ENCODE results near the gene FRMD3. TPM values are rescaled to one million over a fixed set of nuclear protein-coding genes. Genes with fewer than 3 reads are reported as not detected.

The FRMD3 gene
- total RNA-seq, 1 experiment from 2014 or later: 1.4 TPM

DNA sequence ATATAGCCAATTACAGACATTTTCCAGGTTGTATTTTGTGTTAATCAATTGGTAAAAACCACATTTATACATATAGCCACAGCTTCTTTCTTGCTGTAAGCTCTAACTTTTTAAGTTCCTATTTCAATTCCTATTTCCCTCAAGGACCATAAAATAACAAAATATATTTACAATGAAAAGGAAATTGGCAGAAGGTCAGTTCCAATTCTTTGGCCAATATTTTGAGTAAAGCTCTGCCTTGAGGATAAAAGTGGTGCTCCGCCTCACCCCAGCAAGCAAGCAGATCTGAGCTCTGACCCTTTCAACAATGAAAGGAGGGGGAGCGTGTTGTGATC lies 271.9 kb downstream of the FRMD3 start (continued):
- no peak for TF ChIP-seq ZNF423 (CRISPR knock-in tag; IDR thresholded peaks at IDR 0.05)
- TF ChIP-seq, protein P1, sequence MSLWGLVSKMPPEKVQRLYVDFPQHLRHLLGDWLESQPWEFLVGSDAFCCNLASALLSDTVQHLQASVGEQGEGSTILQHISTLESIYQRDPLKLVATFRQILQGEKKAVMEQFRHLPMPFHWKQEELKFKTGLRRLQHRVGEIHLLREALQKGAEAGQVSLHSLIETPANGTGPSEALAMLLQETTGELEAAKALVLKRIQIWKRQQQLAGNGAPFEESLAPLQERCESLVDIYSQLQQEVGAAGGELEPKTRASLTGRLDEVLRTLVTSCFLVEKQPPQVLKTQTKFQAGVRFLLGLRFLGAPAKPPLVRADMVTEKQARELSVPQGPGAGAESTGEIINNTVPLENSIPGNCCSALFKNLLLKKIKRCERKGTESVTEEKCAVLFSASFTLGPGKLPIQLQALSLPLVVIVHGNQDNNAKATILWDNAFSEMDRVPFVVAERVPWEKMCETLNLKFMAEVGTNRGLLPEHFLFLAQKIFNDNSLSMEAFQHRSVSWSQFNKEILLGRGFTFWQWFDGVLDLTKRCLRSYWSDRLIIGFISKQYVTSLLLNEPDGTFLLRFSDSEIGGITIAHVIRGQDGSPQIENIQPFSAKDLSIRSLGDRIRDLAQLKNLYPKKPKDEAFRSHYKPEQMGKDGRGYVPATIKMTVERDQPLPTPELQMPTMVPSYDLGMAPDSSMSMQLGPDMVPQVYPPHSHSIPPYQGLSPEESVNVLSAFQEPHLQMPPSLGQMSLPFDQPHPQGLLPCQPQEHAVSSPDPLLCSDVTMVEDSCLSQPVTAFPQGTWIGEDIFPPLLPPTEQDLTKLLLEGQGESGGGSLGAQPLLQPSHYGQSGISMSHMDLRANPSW (CRISPR knock-in tag; conservative IDR thresholded peaks at IDR 0.05; ENCODE audit: low read depth): no peak
- TF ChIP-seq SOX15 (CRISPR knock-in tag; IDR thresholded peaks at IDR 0.05): no peak
- TF ChIP-seq, protein P2, sequence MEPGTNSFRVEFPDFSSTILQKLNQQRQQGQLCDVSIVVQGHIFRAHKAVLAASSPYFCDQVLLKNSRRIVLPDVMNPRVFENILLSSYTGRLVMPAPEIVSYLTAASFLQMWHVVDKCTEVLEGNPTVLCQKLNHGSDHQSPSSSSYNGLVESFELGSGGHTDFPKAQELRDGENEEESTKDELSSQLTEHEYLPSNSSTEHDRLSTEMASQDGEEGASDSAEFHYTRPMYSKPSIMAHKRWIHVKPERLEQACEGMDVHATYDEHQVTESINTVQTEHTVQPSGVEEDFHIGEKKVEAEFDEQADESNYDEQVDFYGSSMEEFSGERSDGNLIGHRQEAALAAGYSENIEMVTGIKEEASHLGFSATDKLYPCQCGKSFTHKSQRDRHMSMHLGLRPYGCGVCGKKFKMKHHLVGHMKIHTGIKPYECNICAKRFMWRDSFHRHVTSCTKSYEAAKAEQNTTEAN (CRISPR knock-in tag; IDR thresholded peaks at IDR 0.05): no peak
- no peak for TF ChIP-seq TEAD1 (CRISPR knock-in tag; IDR thresholded peaks at IDR 0.05)
- TF ChIP-seq ESRRA (CRISPR knock-in tag; IDR thresholded peaks at IDR 0.05; ENCODE audit: borderline replicate concordance): no peak
- no peak for TF ChIP-seq ZNF138 (CRISPR knock-in tag; conservative IDR thresholded peaks at IDR 0.05)

DNA sequence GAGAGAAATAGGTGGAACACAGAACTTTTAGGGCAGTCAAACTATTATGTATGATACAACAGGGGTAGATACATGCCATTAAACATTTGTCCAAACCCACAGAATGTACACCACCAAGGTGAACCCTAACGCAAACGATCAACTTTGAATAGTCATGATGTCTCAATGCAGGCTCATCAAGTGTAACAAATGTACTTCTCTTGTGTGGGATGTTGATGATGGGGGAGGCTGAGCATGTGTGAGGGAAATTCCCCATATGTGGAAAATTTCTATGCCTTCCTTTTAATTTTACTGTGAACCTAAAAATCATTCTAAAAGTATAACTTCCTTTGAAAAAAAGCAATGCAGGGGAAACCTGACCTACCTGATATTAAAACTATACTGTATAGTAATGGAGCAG lies 273.9 kb downstream of the FRMD3 start:
- Mint-ChIP-seq H3K4me3 (no peak overlapping the region), H3K27ac (no peak overlapping the region), H3K36me3 (no peaks in the 10 kb centered on the region), H3K27me3 (ENCODE audit: low read depth) (no peaks in the 10 kb centered on the region), H3K4me1 (peaks cover 15% of the 10 kb centered on the region), H3K9me3 (no peaks in the 10 kb centered on the region)
- ATAC-seq (no peak), DNase-seq (ENCODE audit: low spot score) (no peak)
- ChIA-PET CTCF (no interaction called here), POLR2A (no interaction called here)
- TF ChIP-seq, protein P3, sequence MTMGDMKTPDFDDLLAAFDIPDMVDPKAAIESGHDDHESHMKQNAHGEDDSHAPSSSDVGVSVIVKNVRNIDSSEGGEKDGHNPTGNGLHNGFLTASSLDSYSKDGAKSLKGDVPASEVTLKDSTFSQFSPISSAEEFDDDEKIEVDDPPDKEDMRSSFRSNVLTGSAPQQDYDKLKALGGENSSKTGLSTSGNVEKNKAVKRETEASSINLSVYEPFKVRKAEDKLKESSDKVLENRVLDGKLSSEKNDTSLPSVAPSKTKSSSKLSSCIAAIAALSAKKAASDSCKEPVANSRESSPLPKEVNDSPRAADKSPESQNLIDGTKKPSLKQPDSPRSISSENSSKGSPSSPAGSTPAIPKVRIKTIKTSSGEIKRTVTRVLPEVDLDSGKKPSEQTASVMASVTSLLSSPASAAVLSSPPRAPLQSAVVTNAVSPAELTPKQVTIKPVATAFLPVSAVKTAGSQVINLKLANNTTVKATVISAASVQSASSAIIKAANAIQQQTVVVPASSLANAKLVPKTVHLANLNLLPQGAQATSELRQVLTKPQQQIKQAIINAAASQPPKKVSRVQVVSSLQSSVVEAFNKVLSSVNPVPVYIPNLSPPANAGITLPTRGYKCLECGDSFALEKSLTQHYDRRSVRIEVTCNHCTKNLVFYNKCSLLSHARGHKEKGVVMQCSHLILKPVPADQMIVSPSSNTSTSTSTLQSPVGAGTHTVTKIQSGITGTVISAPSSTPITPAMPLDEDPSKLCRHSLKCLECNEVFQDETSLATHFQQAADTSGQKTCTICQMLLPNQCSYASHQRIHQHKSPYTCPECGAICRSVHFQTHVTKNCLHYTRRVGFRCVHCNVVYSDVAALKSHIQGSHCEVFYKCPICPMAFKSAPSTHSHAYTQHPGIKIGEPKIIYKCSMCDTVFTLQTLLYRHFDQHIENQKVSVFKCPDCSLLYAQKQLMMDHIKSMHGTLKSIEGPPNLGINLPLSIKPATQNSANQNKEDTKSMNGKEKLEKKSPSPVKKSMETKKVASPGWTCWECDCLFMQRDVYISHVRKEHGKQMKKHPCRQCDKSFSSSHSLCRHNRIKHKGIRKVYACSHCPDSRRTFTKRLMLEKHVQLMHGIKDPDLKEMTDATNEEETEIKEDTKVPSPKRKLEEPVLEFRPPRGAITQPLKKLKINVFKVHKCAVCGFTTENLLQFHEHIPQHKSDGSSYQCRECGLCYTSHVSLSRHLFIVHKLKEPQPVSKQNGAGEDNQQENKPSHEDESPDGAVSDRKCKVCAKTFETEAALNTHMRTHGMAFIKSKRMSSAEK (CRISPR knock-in tag; IDR thresholded peaks at IDR 0.05; ENCODE audit: borderline replicate concordance): no peak
- TF ChIP-seq, protein P4, sequence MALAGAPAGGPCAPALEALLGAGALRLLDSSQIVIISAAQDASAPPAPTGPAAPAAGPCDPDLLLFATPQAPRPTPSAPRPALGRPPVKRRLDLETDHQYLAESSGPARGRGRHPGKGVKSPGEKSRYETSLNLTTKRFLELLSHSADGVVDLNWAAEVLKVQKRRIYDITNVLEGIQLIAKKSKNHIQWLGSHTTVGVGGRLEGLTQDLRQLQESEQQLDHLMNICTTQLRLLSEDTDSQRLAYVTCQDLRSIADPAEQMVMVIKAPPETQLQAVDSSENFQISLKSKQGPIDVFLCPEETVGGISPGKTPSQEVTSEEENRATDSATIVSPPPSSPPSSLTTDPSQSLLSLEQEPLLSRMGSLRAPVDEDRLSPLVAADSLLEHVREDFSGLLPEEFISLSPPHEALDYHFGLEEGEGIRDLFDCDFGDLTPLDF (CRISPR knock-in tag; IDR thresholded peaks at IDR 0.05): no peak
- TF ChIP-seq, protein P5, sequence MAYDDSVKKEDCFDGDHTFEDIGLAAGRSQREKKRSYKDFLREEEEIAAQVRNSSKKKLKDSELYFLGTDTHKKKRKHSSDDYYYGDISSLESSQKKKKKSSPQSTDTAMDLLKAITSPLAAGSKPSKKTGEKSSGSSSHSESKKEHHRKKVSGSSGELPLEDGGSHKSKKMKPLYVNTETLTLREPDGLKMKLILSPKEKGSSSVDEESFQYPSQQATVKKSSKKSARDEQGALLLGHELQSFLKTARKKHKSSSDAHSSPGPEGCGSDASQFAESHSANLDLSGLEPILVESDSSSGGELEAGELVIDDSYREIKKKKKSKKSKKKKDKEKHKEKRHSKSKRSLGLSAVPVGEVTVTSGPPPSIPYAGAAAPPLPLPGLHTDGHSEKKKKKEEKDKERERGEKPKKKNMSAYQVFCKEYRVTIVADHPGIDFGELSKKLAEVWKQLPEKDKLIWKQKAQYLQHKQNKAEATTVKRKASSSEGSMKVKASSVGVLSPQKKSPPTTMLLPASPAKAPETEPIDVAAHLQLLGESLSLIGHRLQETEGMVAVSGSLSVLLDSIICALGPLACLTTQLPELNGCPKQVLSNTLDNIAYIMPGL (CRISPR knock-in tag; IDR thresholded peaks at IDR 0.05): no peak
- TF ChIP-seq, protein P6, sequence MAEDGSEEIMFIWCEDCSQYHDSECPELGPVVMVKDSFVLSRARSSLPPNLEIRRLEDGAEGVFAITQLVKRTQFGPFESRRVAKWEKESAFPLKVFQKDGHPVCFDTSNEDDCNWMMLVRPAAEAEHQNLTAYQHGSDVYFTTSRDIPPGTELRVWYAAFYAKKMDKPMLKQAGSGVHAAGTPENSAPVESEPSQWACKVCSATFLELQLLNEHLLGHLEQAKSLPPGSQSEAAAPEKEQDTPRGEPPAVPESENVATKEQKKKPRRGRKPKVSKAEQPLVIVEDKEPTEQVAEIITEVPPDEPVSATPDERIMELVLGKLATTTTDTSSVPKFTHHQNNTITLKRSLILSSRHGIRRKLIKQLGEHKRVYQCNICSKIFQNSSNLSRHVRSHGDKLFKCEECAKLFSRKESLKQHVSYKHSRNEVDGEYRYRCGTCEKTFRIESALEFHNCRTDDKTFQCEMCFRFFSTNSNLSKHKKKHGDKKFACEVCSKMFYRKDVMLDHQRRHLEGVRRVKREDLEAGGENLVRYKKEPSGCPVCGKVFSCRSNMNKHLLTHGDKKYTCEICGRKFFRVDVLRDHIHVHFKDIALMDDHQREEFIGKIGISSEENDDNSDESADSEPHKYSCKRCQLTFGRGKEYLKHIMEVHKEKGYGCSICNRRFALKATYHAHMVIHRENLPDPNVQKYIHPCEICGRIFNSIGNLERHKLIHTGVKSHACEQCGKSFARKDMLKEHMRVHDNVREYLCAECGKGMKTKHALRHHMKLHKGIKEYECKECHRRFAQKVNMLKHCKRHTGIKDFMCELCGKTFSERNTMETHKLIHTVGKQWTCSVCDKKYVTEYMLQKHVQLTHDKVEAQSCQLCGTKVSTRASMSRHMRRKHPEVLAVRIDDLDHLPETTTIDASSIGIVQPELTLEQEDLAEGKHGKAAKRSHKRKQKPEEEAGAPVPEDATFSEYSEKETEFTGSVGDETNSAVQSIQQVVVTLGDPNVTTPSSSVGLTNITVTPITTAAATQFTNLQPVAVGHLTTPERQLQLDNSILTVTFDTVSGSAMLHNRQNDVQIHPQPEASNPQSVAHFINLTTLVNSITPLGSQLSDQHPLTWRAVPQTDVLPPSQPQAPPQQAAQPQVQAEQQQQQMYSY (CRISPR knock-in tag; IDR thresholded peaks at IDR 0.05): no peak
- TF ChIP-seq MYBL2 (CRISPR knock-in tag; IDR thresholded peaks at IDR 0.05) (no peak), TCF7 (CRISPR knock-in tag; IDR thresholded peaks at IDR 0.05; ENCODE audit: low read depth) (no peak), FOXP1 (CRISPR knock-in tag; IDR thresholded peaks at IDR 0.05; ENCODE audit: borderline replicate concordance) (no peak), NR3C1 (CRISPR knock-in tag; conservative IDR thresholded peaks at IDR 0.05; ENCODE audit: low read depth) (no peak), NR1H2 (CRISPR knock-in tag; IDR thresholded peaks at IDR 0.05) (no peak)
- TF ChIP-seq, protein P7, sequence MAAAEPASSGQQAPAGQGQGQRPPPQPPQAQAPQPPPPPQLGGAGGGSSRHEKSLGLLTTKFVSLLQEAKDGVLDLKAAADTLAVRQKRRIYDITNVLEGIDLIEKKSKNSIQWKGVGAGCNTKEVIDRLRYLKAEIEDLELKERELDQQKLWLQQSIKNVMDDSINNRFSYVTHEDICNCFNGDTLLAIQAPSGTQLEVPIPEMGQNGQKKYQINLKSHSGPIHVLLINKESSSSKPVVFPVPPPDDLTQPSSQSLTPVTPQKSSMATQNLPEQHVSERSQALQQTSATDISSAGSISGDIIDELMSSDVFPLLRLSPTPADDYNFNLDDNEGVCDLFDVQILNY (CRISPR knock-in tag; IDR thresholded peaks at IDR 0.05): no peak
- TF ChIP-seq, protein P8, sequence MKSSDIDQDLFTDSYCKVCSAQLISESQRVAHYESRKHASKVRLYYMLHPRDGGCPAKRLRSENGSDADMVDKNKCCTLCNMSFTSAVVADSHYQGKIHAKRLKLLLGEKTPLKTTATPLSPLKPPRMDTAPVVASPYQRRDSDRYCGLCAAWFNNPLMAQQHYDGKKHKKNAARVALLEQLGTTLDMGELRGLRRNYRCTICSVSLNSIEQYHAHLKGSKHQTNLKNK (CRISPR knock-in tag; IDR thresholded peaks at IDR 0.05): no peak
- TF ChIP-seq, protein P2 (CRISPR knock-in tag; IDR thresholded peaks at IDR 0.05): no peak

Measured in WTC11 (cell line).